ENCODE measurements around the gene VPS9D1. TPM values are rescaled to one million over a fixed set of nuclear protein-coding genes. Genes with fewer than 3 reads are reported as not detected.

VPS9D1 gene
- total RNA-seq, 1 donor from 2014 or later: 3.4 TPM

DNA sequence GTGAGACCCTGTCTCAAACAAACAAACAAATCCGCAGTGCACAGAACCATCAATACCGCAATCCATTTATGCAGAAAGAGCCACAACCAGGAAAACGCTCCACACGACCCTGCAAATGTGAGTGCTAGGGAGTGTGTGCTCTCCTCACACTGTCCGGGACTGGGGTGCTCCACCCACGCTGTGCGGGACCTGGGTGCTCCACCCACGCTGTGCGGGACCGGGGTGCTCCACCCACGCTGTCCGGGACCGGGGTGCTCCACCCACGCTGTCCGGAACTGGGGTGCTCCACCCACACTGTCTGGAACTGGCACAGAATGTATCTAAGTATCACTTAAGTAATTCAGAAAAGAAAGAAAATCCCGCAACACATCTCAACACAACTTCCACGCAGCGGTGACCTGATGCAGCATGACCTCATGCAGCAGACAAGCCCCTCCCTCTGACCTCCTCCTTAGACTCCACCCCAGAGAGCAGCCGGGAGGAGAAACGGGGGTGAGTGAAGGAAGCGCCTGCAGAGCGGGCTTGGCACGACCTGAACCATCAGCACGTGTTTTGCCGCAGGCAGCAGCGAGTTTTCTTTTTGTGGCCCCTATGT is 39.1 kb upstream of the VPS9D1 start:
- Histone ChIP-seq H3K27me3 (ENCODE audit: control insufficient read depth, insufficient read depth, low read length) (no peaks in the 10 kb centered on the region), H3K36me3 (ENCODE audit: control insufficient read depth, insufficient read depth, low read length) (peaks cover 1% of the 10 kb centered on the region), H3K4me3 (ENCODE audit: low read depth, low read length) (no peak overlapping the region)
- DNase-seq (ENCODE audit: low read depth) (no peak), FAIRE-seq (no peak)
- TF ChIP-seq, protein P1, sequence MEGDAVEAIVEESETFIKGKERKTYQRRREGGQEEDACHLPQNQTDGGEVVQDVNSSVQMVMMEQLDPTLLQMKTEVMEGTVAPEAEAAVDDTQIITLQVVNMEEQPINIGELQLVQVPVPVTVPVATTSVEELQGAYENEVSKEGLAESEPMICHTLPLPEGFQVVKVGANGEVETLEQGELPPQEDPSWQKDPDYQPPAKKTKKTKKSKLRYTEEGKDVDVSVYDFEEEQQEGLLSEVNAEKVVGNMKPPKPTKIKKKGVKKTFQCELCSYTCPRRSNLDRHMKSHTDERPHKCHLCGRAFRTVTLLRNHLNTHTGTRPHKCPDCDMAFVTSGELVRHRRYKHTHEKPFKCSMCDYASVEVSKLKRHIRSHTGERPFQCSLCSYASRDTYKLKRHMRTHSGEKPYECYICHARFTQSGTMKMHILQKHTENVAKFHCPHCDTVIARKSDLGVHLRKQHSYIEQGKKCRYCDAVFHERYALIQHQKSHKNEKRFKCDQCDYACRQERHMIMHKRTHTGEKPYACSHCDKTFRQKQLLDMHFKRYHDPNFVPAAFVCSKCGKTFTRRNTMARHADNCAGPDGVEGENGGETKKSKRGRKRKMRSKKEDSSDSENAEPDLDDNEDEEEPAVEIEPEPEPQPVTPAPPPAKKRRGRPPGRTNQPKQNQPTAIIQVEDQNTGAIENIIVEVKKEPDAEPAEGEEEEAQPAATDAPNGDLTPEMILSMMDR (IDR thresholded peaks at IDR 0.05; ENCODE audit: insufficient read depth, low read length, severe bottlenecking): no peak

DNA sequence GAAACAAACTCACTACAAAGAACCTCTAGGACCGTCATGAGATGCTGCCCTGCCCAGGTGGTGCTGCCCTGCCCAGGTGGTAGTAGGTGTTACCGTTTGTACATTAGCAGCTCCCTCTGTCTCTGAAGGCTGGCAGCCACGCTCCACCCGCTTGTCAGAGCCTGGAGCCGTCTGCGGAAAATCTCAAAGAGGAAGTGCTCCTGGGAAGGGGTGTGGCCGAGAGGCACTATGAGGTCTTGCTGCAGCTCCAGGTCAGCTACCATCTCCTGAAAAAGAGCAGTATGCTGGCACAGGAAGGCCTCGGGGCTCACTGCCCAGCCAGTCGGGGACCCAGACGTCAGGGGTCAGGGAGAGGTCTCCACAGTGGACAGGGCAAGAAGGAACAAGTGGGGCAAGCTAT is 28.9 kb upstream of the VPS9D1 start:
- H3K4me3 ChIP-seq (ENCODE audit: low read depth, low read length): no peak overlapping the region
- H3K27me3 ChIP-seq (ENCODE audit: control insufficient read depth, insufficient read depth, low read length): no peaks in the 10 kb centered on the region
- TF ChIP-seq, protein P1 (IDR thresholded peaks at IDR 0.05; ENCODE audit: insufficient read depth, low read length, severe bottlenecking): no peak
- peaks cover 10% of the 10 kb centered on the region for H3K36me3 ChIP-seq (ENCODE audit: control insufficient read depth, insufficient read depth, low read length)
- no peak for FAIRE-seq
- DNase-seq (ENCODE audit: low read depth): no peak

DNA sequence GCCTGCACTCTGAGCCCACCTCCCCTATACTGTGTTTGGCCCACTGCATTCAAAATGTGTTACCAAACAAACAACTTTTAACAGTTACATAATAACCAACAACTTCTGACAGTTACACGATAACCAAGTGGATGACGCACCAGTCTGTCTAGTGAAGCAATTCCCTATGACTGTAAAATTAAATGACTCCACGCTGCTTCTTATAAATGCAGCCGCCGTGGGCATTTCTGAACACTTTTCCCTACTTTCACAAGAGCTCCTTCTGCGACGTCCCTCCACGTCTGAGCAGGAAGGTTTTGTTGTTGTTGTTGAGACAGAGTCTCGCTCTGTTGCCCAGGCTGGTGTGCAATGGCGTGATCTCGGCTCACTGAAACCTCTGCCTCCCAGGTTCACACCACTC is 28.2 kb upstream of the VPS9D1 start:
- peaks cover 10% of the 10 kb centered on the region for H3K36me3 ChIP-seq (ENCODE audit: control insufficient read depth, insufficient read depth, low read length)
- no peak for FAIRE-seq

DNA sequence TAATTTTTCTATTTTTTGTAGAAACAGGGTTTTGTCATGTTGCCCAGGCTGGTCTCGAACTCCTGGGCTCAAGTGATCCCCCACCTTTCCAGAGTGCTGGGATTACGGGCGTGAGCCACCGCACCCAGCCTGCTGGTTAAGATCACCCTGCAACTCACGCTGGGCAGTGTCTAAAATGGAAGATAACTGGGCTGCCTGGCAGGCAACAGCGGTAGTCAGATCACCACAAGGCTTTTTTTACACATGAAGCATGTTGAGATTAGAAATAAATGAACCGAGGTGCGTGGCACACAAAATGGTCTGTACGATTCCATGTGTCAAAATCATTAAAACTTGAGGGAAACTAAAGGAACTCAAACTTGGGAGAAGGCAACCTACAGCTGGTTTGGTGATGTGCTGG is 27.4 kb upstream of the VPS9D1 start:
- TF ChIP-seq, protein P1 (IDR thresholded peaks at IDR 0.05; ENCODE audit: insufficient read depth, low read length, severe bottlenecking): no peak
- H3K36me3 ChIP-seq (ENCODE audit: control insufficient read depth, insufficient read depth, low read length): peaks cover 10% of the 10 kb centered on the region
- no peak for FAIRE-seq

More for the DNA sequence above, 28.2 kb upstream of the VPS9D1 start:
- Histone ChIP-seq H3K27me3 (ENCODE audit: control insufficient read depth, insufficient read depth, low read length) (no peaks in the 10 kb centered on the region), H3K4me3 (ENCODE audit: low read depth, low read length) (no peak overlapping the region)
- TF ChIP-seq, protein P1 (IDR thresholded peaks at IDR 0.05; ENCODE audit: insufficient read depth, low read length, severe bottlenecking): no peak
- no peak for DNase-seq (ENCODE audit: low read depth)

DNA sequence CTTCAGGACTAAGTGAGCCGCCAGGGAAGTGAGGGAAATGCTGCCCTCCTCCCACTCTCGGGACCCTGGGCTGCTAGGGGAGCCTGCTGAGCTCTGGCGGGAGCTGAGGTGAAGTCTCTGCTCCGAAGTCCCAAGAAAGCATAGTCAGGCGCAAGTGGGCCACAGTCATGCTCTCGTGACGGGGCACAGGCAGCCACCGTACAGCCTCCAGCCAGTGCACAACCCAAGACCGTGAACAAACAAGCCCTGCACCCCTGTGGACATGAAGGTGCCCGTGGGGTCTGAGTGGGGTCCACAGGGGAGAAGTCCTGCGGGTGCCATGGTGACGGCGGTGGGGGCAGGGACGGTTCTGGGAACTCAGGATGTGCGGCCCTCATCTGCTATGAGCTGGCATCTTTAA is 25.3 kb upstream of the VPS9D1 start:
- TF ChIP-seq, protein P1 (IDR thresholded peaks at IDR 0.05; ENCODE audit: insufficient read depth, low read length, severe bottlenecking): no peak
- DNase-seq (ENCODE audit: low read depth) (no peak), FAIRE-seq (no peak)
- Histone ChIP-seq H3K36me3 (ENCODE audit: control insufficient read depth, insufficient read depth, low read length) (peaks cover 10% of the 10 kb centered on the region), H3K4me3 (ENCODE audit: low read depth, low read length) (no peak overlapping the region), H3K27me3 (ENCODE audit: control insufficient read depth, insufficient read depth, low read length) (no peaks in the 10 kb centered on the region)

More for the DNA sequence above, 27.4 kb upstream of the VPS9D1 start:
- Histone ChIP-seq H3K4me3 (ENCODE audit: low read depth, low read length) (no peak overlapping the region), H3K27me3 (ENCODE audit: control insufficient read depth, insufficient read depth, low read length) (no peaks in the 10 kb centered on the region)
- no peak for DNase-seq (ENCODE audit: low read depth)

DNA sequence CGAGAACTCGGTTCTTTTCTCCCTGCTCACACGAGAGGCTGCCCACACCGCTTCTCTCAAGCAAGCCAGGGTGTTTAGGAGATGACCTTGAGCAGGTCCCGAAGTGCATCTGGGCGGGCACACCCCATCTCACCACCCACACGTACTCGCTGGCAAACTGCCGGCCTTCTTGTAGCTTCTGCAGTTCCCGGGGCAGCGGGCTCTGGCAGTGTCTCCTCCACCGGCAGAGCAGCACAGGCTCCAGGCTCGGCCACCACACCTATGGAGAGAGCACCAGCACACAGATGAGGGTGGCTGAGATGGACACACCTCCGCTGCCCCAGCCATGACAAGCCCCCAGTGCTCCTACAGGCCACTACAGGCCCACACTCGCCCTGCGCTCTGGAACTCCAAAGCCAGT is 24.1 kb upstream of the VPS9D1 start:
- H3K36me3 ChIP-seq (ENCODE audit: control insufficient read depth, insufficient read depth, low read length): peaks cover 13% of the 10 kb centered on the region
- no peak for DNase-seq (ENCODE audit: low read depth)
- TF ChIP-seq, protein P1 (IDR thresholded peaks at IDR 0.05; ENCODE audit: insufficient read depth, low read length, severe bottlenecking): no peak
- H3K4me3 ChIP-seq (ENCODE audit: low read depth, low read length): no peak overlapping the region
- H3K27me3 ChIP-seq (ENCODE audit: control insufficient read depth, insufficient read depth, low read length): no peaks in the 10 kb centered on the region
- no peak for FAIRE-seq
